OCI-LY3 (cell line): ENCODE data around the gene POLR1F.

ENCODE experiments used
- H2AFZ ChIP-seq: fragments of 200-600, 300-600 bp; shearing (Covaris generic); 2 replicates; pipeline ENCODE4 v1.6.0; 2014; ENCODE audit warnings: antibody characterized with exemption, low read depth, low read length
- H3K27ac ChIP-seq: fragments of 200-600, 300-600 bp; sonication (generic); 2 replicates; pipeline ENCODE4 v1.5.1; 2014; ENCODE audit warnings: mild to moderate bottlenecking, low read length, moderate library complexity, mixed read lengths
- H3K27me3 ChIP-seq: fragments of 200-600, 300-600 bp; sonication (generic); 2 replicates; pipeline ENCODE4 v1.6.1; 2014; ENCODE audit warnings: low read depth, low read length, mixed read lengths
- H3K36me3 ChIP-seq: fragments of 200-600, 300-600 bp; sonication (generic); replicated peaks from 2 replicates; pipeline ENCODE3; 2014; ENCODE audit warnings: low read depth, low read length, mixed read lengths
- H3K4me1 ChIP-seq: fragments of 300-600, 200-600 bp; sonication (generic); 2 replicates; pipeline ENCODE4 v1.6.1; 2014; ENCODE audit warnings: low read length, mixed read lengths
- H3K4me2 ChIP-seq: fragments of 200-600, 300-600 bp; sonication (generic); 2 replicates; pipeline ENCODE4 v1.6.1; 2014; ENCODE audit warnings: low read length, mixed read lengths
- H3K4me3 ChIP-seq: fragments of 300-600, 200-600 bp; sonication (generic); 2 replicates; pipeline ENCODE4 v1.5.1; 2014; ENCODE audit warnings: antibody characterized with exemption, mild to moderate bottlenecking, low read length, moderate library complexity
- H3K79me2 ChIP-seq: fragments of 300-600, 200-600 bp; shearing (Covaris generic); 2 replicates; pipeline ENCODE4 v1.6.1; 2014; ENCODE audit warnings: mild to moderate bottlenecking, low read length, mixed read lengths
- H3K9ac ChIP-seq: fragments of 300-600, 200-600 bp; shearing (Covaris generic); 2 replicates; pipeline ENCODE4 v1.6.0; 2014; ENCODE audit warnings: mild to moderate bottlenecking, low read length, moderate library complexity
- H3K9me3 ChIP-seq: fragments of 200-600, 300-600 bp; shearing (Covaris generic); 2 replicates; pipeline ENCODE4 v1.6.1; 2014; ENCODE audit warnings: low read length, mixed read lengths; ENCODE audit not compliant: insufficient read depth
- H4K20me1 ChIP-seq: fragments of 200-600, 300-600 bp; sonication (generic); 2 replicates; pipeline ENCODE4 v1.6.1; 2016; ENCODE audit warnings: low read length, mixed read lengths; ENCODE audit not compliant: insufficient read depth
- EZH2phosphoT487 ChIP-seq: fragments of 200-600 bp; shearing (Covaris generic); IDR thresholded peaks from 2 replicates; pipeline ENCODE4 v1.6.1; 2018; ENCODE audit warnings: antibody characterized with exemption, mixed run types, low read depth
- TF ChIP-seq, protein P1 (sequence below): fragments of 200-600, 300-600 bp; sonication (generic); IDR thresholded peaks from 2 replicates; pipeline ENCODE4 v1.5.1; 2014; ENCODE audit warnings: antibody characterized with exemption, low read length, low read depth

POLR1F gene

GRCh38 chr7:19675816-19676215 lies 33.0 kb downstream of the POLR1F start:
- no peak overlapping the region for H3K9ac ChIP-seq
- H3K4me1 ChIP-seq, result peaks cover 15% of the 10 kb centered on the region
- H3K9me3 ChIP-seq, result no peaks in the 10 kb centered on the region
- H3K4me2 ChIP-seq, result no peak overlapping the region
- H3K4me3 ChIP-seq, result no peak overlapping the region
- no peak overlapping the region for H3K27ac ChIP-seq
- H4K20me1 ChIP-seq, result no peaks in the 10 kb centered on the region
- no peak for TF ChIP-seq EZH2phosphoT487
- TF ChIP-seq, protein P1, sequence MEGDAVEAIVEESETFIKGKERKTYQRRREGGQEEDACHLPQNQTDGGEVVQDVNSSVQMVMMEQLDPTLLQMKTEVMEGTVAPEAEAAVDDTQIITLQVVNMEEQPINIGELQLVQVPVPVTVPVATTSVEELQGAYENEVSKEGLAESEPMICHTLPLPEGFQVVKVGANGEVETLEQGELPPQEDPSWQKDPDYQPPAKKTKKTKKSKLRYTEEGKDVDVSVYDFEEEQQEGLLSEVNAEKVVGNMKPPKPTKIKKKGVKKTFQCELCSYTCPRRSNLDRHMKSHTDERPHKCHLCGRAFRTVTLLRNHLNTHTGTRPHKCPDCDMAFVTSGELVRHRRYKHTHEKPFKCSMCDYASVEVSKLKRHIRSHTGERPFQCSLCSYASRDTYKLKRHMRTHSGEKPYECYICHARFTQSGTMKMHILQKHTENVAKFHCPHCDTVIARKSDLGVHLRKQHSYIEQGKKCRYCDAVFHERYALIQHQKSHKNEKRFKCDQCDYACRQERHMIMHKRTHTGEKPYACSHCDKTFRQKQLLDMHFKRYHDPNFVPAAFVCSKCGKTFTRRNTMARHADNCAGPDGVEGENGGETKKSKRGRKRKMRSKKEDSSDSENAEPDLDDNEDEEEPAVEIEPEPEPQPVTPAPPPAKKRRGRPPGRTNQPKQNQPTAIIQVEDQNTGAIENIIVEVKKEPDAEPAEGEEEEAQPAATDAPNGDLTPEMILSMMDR, result no peak
- H3K27me3 ChIP-seq, result no peaks in the 10 kb centered on the region
- H2AFZ ChIP-seq, result no peak overlapping the region
- H3K36me3 ChIP-seq, result no peaks in the 10 kb centered on the region
- H3K79me2 ChIP-seq, result no peaks in the 10 kb centered on the region

- H4K20me1 ChIP-seq, result no peaks in the 10 kb centered on the region
- no peak for TF ChIP-seq EZH2phosphoT487
- TF ChIP-seq, protein P1, result no peak
- H3K36me3 ChIP-seq, result no peaks in the 10 kb centered on the region
- peaks cover 15% of the 10 kb centered on the region for H3K4me1 ChIP-seq
- H3K27ac ChIP-seq, result no peak overlapping the region
- no peak overlapping the region for H3K4me3 ChIP-seq
- no peak overlapping the region for H3K4me2 ChIP-seq
- H3K27me3 ChIP-seq, result no peaks in the 10 kb centered on the region
- no peaks in the 10 kb centered on the region for H3K79me2 ChIP-seq
- H3K9me3 ChIP-seq, result no peaks in the 10 kb centered on the region
- no peak overlapping the region for H2AFZ ChIP-seq
- H3K9ac ChIP-seq, result no peak overlapping the region
Observed at GRCh38 chr7:19674266-19674960, 34.4 kb downstream of the POLR1F start.

GRCh38 chr7:19670806-19671205 lies 38.0 kb downstream of the POLR1F start:
- no peak overlapping the region for H3K27ac ChIP-seq
- TF ChIP-seq, protein P1, result no peak
- TF ChIP-seq EZH2phosphoT487, result no peak
- H3K4me3 ChIP-seq, result no peak overlapping the region
- no peaks in the 10 kb centered on the region for H3K9me3 ChIP-seq
- H3K9ac ChIP-seq, result no peak overlapping the region
- no peak overlapping the region for H3K4me2 ChIP-seq
- no peak overlapping the region for H2AFZ ChIP-seq
- no peaks in the 10 kb centered on the region for H3K36me3 ChIP-seq
- no peaks in the 10 kb centered on the region for H3K27me3 ChIP-seq
- H3K79me2 ChIP-seq, result no peaks in the 10 kb centered on the region
- no peaks in the 10 kb centered on the region for H4K20me1 ChIP-seq
- no peaks in the 10 kb centered on the region for H3K4me1 ChIP-seq

DNA sequence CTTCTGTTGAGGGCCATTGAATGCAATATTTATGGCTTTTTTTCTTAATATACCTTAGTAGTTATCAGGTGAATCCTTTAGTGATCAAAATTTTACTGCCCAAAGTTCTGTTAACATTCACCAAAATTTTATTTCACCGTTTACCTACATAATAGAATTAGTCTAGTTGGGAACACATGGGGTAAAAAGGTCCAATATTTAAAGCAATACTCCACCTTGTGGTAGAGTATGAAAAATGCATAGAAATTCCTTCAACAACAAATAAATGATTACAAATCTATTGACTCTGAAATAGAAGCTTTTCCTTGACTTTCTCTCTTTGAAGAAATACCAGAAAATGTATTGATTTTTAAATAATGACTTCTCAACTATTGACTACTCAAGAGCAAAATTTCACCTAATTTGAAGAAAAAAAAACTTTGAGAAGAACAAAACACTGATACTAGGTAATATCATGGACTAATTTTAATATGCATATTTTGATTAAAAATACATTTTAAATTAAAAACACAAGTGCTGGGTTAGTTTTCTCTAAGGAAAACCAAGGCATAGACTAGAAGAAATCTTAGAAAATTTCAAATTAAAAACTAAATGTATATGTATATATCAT lies 43.3 kb downstream of the POLR1F start:
- Histone ChIP-seq H3K27ac (no peak overlapping the region), H3K4me2 (peak overlapping the region; percentile 55), H3K4me3 (no peak overlapping the region)

More for the DNA sequence above, 43.3 kb downstream of the POLR1F start:
- H3K27me3 ChIP-seq, result no peaks in the 10 kb centered on the region
- 0 out of 2 replicates have a peak overlapping the region, but pooled peaks have one; percentile 3 for H2AFZ ChIP-seq
- no peak overlapping the region for H3K9ac ChIP-seq
- no peaks in the 10 kb centered on the region for H3K79me2 ChIP-seq
- H3K36me3 ChIP-seq, result no peaks in the 10 kb centered on the region
- TF ChIP-seq, protein P1, result peak; percentile 63
- no peak for TF ChIP-seq EZH2phosphoT487
- H3K9me3 ChIP-seq, result no peaks in the 10 kb centered on the region
- peaks cover 22% of the 10 kb centered on the region for H3K4me1 ChIP-seq
- H4K20me1 ChIP-seq, result no peaks in the 10 kb centered on the region
